Motor neuron (in vitro differentiated cells): ENCODE results near the gene NRIP1. TPM values are rescaled to one million over a fixed set of nuclear protein-coding genes. Genes with fewer than 3 reads are reported as not detected.

Experiments used
- ATAC-seq, 8 experiments: fragments of 200-7000 bp; cut with Tn5 transposase; replicated peaks in 6 of 8; 2 replicates each; pipeline ENCODE4 v1.8.0; 2021; ENCODE audit warnings: mild to moderate bottlenecking in 8 of 8, moderate library complexity in 8 of 8
- H3K27ac ChIP-seq, 2 donors: fragments of 250-450 bp; sonication (Bioruptor Pico); 2 replicates each; pipeline ENCODE4 v1.9.0; 2021; ENCODE audit warnings: antibody characterized with exemption in 2 of 2, mild to moderate bottlenecking in 2 of 2, moderate library complexity in 1 of 2
- H3K4me1 ChIP-seq, 2 donors: fragments of 250-450 bp; sonication (Bioruptor Pico); replicated peaks in 1 of 2; 2 replicates each; pipeline ENCODE4 v1.6.1; 2021; ENCODE audit warnings: antibody characterized with exemption in 2 of 2, mild to moderate bottlenecking in 2 of 2, moderate library complexity in 1 of 2
- H3K4me3 ChIP-seq, 5 donors: fragments of 250-450 bp; sonication (Bioruptor Pico); 2 replicates each; pipeline ENCODE4 v1.9.0; 2021; ENCODE audit warnings: antibody characterized with exemption in 5 of 5, mild to moderate bottlenecking in 5 of 5, moderate library complexity in 4 of 5
- WGBS, 10 experiments: fragments of 450-650 bp; shearing (Covaris generic); methylation state at CpG; one replicate each; pipeline ENCODE4 v1.0.0; 2022; 5-methylcytosine and 5-hydroxymethylcytosine counted together
- in situ Hi-C, 9 experiments: fragments of 400-800 bp; cut with MboI; loops; one replicate each; pipeline ENCODE4 v1.15.0; 2021; ENCODE audit warnings: low sequenced_read_pairs in 9 of 9, low pct_unique_long_range_greater_than_20kb in 2 of 9; ENCODE audit not compliant: unreplicated experiment in 9 of 9
- total RNA-seq, 8 experiments: library from RNA; unstranded; fragments of 300-600 nt; gene quantifications; 2 replicates each; pipeline versions ENCODE4 v1.2.3 to v1.2.4, GENCODE V29; 2022

The NRIP1 gene
- total RNA-seq, 8 experiments from 2014 or later: 26.2 to 80.5 (median 51.6) TPM

- WGBS, 10 experiments: 93 to 100% (median 100%) methylated on average over 1 to 5 of the region's 6 CpGs; no CpG with 5 or more reads in 4 of the 10 experiments
- no peak for ATAC-seq
Observed at GRCh38 chr21:14972678-14973077, 92.1 kb downstream of the NRIP1 start.

GRCh38 chr21:14968821-14969220 lies 96.0 kb downstream of the NRIP1 start:
- WGBS, 10 experiments: 63 to 100% (median 100%) methylated on average over 1 of the region's 1 CpG; no CpG with 5 or more reads in 4 of the 10 experiments
- ATAC-seq: no peak
- Histone ChIP-seq H3K4me3 (no peak overlapping the region), H3K4me1 (no peaks in the 10 kb centered on the region), H3K27ac (no peak overlapping the region)
- in situ Hi-C loops: no loop called here

More at GRCh38 chr21:14972678-14973077, 92.1 kb downstream of the NRIP1 start:
- in situ Hi-C loops: no loop called here
- H3K4me3 ChIP-seq: no peak overlapping the region
- H3K4me1 ChIP-seq: no peaks in the 10 kb centered on the region
- H3K27ac ChIP-seq: no peak overlapping the region

GRCh38 chr21:14968029-14968428 lies 96.8 kb downstream of the NRIP1 start:
- no peak overlapping the region for H3K4me3 ChIP-seq
- 84 to 100% (median 95%) methylated on average over 1 to 5 of the region's 5 CpGs for WGBS, 10 experiments
- in situ Hi-C loops: no loop called here
- ATAC-seq: no peak
- no peaks in the 10 kb centered on the region for H3K4me1 ChIP-seq
- H3K27ac ChIP-seq: no peak overlapping the region

- H3K27ac ChIP-seq: no peak overlapping the region
- whole genome bisulfite sequencing, 10 experiments: 78 to 100% (median 96%) methylated on average over 1 to 6 of the region's 6 CpGs
- ATAC-seq: no peak
- no peak overlapping the region for H3K4me3 ChIP-seq
- H3K4me1 ChIP-seq: no peaks in the 10 kb centered on the region
- in situ Hi-C loops: no loop called here
Observed at GRCh38 chr21:14964621-14965020, 100.2 kb downstream of the NRIP1 start.

GRCh38 chr21:14962217-14962616 lies 102.6 kb downstream of the NRIP1 start:
- ATAC-seq: no peak
- in situ Hi-C loops: no loop called here
- Histone ChIP-seq H3K4me1 (no peaks in the 10 kb centered on the region), H3K4me3 (no peak overlapping the region), H3K27ac (no peak overlapping the region)
- 14 to 88% (median 67%) methylated on average over 1 to 3 of the region's 3 CpGs; no CpG with 5 or more reads in 3 of the 10 experiments for WGBS, 10 experiments

- WGBS, 10 experiments: 56 to 100% (median 93%) methylated on average over 2 to 3 of the region's 3 CpGs
- in situ Hi-C loops: no loop called here
- H3K27ac ChIP-seq: no peak overlapping the region
- no peaks in the 10 kb centered on the region for H3K4me1 ChIP-seq
- ATAC-seq: no peak
- no peak overlapping the region for H3K4me3 ChIP-seq
Observed at GRCh38 chr21:14961502-14961901, 103.3 kb downstream of the NRIP1 start.

- H3K4me3 ChIP-seq: no peak overlapping the region
- no peak for ATAC-seq
- H3K27ac ChIP-seq: no peak overlapping the region
- 37 to 100% (median 58%) methylated on average over 1 to 3 of the region's 3 CpGs; no CpG with 5 or more reads in 1 of the 10 experiments for WGBS, 10 experiments
- no peaks in the 10 kb centered on the region for H3K4me1 ChIP-seq
- in situ Hi-C loops: no loop called here
Observed at GRCh38 chr21:14959343-14959742, 105.5 kb downstream of the NRIP1 start.

GRCh38 chr21:14957836-14958235 lies 107.0 kb downstream of the NRIP1 start:
- Histone ChIP-seq H3K4me1 (no peaks in the 10 kb centered on the region), H3K4me3 (no peak overlapping the region), H3K27ac (no peak overlapping the region)
- ATAC-seq: no peak
- WGBS, 10 experiments: 22 to 100% (median 90%) methylated on average over 1 of the region's 1 CpG; no CpG with 5 or more reads in 1 of the 10 experiments
- in situ Hi-C loops: no loop called here

- Histone ChIP-seq H3K27ac (no peak overlapping the region), H3K4me1 (no peaks in the 10 kb centered on the region), H3K4me3 (no peak overlapping the region)
- in situ Hi-C loops: no loop called here
- ATAC-seq: peak in 3 of 8 experiments; percentile 54 to 83 (median 70)
- WGBS, 10 experiments: 0 to 93% (median 81%) methylated on average over 1 to 4 of the region's 4 CpGs
Observed at GRCh38 chr21:14956807-14957206, 108.0 kb downstream of the NRIP1 start.

- Histone ChIP-seq H3K4me1 (no peaks in the 10 kb centered on the region), H3K27ac (no peak overlapping the region), H3K4me3 (no peak overlapping the region)
- in situ Hi-C loops: no loop called here
- peak in 1 of 8 experiments; percentile 4 for ATAC-seq
- 53 to 100% (median 85%) methylated on average over 2 to 6 of the region's 6 CpGs; no CpG with 5 or more reads in 1 of the 10 experiments for WGBS, 10 experiments
Observed at GRCh38 chr21:14955936-14956520, 108.8 kb downstream of the NRIP1 start.

GRCh38 chr21:14952916-14953315 lies 111.9 kb downstream of the NRIP1 start:
- WGBS, 10 experiments: 80 to 100% (median 93%) methylated on average over 2 to 4 of the region's 4 CpGs
- in situ Hi-C loops: no loop called here
- Histone ChIP-seq H3K4me1 (no peaks in the 10 kb centered on the region), H3K27ac (no peak overlapping the region), H3K4me3 (no peak overlapping the region)
- ATAC-seq: no peak

GRCh38 chr21:14949603-14950002 lies 115.2 kb downstream of the NRIP1 start:
- no peaks in the 10 kb centered on the region for H3K4me1 ChIP-seq
- no peak for ATAC-seq
- in situ Hi-C loops: no loop called here
- H3K4me3 ChIP-seq: no peak overlapping the region
- no peak overlapping the region for H3K27ac ChIP-seq
- 13 to 100% (median 81%) methylated on average over 1 to 4 of the region's 4 CpGs; no CpG with 5 or more reads in 3 of the 10 experiments for WGBS, 10 experiments

- Histone ChIP-seq H3K4me1 (no peaks in the 10 kb centered on the region), H3K4me3 (no peak overlapping the region), H3K27ac (no peak overlapping the region)
- WGBS, 10 experiments: 27 to 100% (median 74%) methylated on average over 1 to 4 of the region's 5 CpGs; no CpG with 5 or more reads in 1 of the 10 experiments
- in situ Hi-C loops: no loop called here
- no peak for ATAC-seq
Observed at GRCh38 chr21:14947613-14948160, 117.1 kb downstream of the NRIP1 start.

- 80 to 100% (median 90%) methylated on average over 2 to 3 of the region's 3 CpGs; no CpG with 5 or more reads in 3 of the 10 experiments for WGBS, 10 experiments
- H3K4me3 ChIP-seq: no peak overlapping the region
- no peak overlapping the region for H3K27ac ChIP-seq
- in situ Hi-C loops: no loop called here
- no peaks in the 10 kb centered on the region for H3K4me1 ChIP-seq
- ATAC-seq: no peak
Observed at GRCh38 chr21:14945176-14945575, 119.6 kb downstream of the NRIP1 start.
